ENCODE measurements around the gene PAFAH1B2.

DNA sequence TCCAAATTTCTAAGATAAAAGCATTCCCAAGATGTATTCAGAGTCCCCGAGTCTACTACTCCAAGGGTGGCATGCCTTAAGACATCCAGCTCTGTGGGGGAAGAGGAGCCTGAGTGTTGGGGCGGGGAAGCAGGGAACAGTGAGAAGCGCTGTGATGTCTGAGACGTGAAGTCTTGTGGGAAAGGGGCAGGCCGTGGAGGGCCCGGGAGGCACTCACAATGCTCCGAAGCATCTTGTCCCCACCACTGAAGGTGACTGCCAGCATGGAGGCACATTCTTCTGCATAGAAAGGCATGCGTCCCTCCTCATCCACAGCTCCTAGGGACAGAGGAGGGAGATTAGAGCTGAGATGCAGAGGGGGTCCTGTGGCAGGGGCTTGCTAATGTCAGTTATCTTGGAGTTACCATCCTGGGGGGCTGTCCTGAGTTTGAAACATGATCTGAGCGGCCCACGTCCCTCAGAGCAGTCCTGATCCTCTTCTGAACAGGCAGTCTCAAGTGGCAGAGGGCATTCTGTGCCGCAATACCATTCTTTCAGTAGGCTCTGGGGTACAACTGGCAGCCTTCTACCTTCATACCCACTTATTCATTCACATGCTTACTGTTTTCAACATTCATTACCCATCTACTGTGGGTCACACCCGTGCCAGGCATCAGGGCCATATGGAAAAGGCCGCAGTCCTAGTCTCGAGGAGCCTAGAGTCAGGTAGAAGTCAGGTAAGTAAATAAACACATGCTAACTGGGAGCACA, 79.1 kb downstream of the PAFAH1B2 start:
- TF ChIP-seq ZNF274 (IDR thresholded peaks at IDR 0.05; ENCODE audit: low read depth, low read length) = no peak
- no peak for TF ChIP-seq YY1 (IDR thresholded peaks at IDR 0.05; ENCODE audit: insufficient read depth, insufficient read length)
